Nephron progenitor cell (in vitro differentiated cells): ENCODE results near the gene PTPRK.

Experiments used
- DNase-seq: peaks from one replicate; pipeline ENCODE4 v3.0.0; 2021
- H3K27ac Mint-ChIP-seq: 2 replicates; pipeline ENCODE4 v1.8.0; 2021; ENCODE audit warnings: mild to moderate bottlenecking, moderate library complexity, mixed read lengths
- H3K27me3 Mint-ChIP-seq: 2 replicates; pipeline ENCODE4 v1.8.0; 2021; ENCODE audit warnings: mild to moderate bottlenecking, low read depth, mixed read lengths; ENCODE audit not compliant: poor library complexity
- H3K36me3 Mint-ChIP-seq: 2 replicates; pipeline ENCODE4 v1.8.0; 2021; ENCODE audit warnings: low read depth, mixed read lengths
- H3K4me1 Mint-ChIP-seq: 2 replicates; pipeline ENCODE4 v1.8.0; 2021; ENCODE audit warnings: mixed read lengths
- H3K4me3 Mint-ChIP-seq: 2 replicates; pipeline ENCODE4 v1.8.0; 2021; ENCODE audit warnings: mild to moderate bottlenecking, moderate library complexity, mixed read lengths
- H3K9me3 Mint-ChIP-seq: 2 replicates; pipeline ENCODE4 v1.8.0; 2021; ENCODE audit warnings: mild to moderate bottlenecking, moderate library complexity, mixed read lengths
- CTCF ChIP-seq: fragments of 200-600 bp; sonication (generic); IDR thresholded peaks from 2 replicates; pipeline ENCODE4 v1.5.0; 2021; ENCODE audit warnings: antibody characterized with exemption

Gene PTPRK

GRCh38 chr6:128414943-128415342, 105.5 kb downstream of the PTPRK start:
- TF ChIP-seq CTCF = no peak
- Mint-ChIP-seq H3K4me1 (peaks cover 7% of the 10 kb centered on the region), H3K4me3 (no peak overlapping the region)

GRCh38 chr6:128413291-128413690, 107.1 kb downstream of the PTPRK start:
- Mint-ChIP-seq H3K9me3 (peaks cover 12% of the 10 kb centered on the region), H3K4me3 (no peak overlapping the region), H3K27ac (no peak overlapping the region), H3K27me3 (no peaks in the 10 kb centered on the region), H3K4me1 (peaks cover 12% of the 10 kb centered on the region), H3K36me3 (peaks cover 51% of the 10 kb centered on the region)
- TF ChIP-seq CTCF = no peak
- no peak for DNase-seq

More at GRCh38 chr6:128414943-128415342, 105.5 kb downstream of the PTPRK start:
- Mint-ChIP-seq H3K27ac (peak overlapping the region; percentile 24), H3K36me3 (peaks cover 58% of the 10 kb centered on the region), H3K27me3 (no peaks in the 10 kb centered on the region), H3K9me3 (peaks cover 24% of the 10 kb centered on the region)
- no peak for DNase-seq

- DNase-seq = no peak
- no peak for TF ChIP-seq CTCF
- no peaks in the 10 kb centered on the region for H3K27me3 Mint-ChIP-seq
- H3K4me1 Mint-ChIP-seq = peaks cover 12% of the 10 kb centered on the region
- no peak overlapping the region for H3K27ac Mint-ChIP-seq
- H3K4me3 Mint-ChIP-seq = no peak overlapping the region
- H3K9me3 Mint-ChIP-seq = peaks cover 5% of the 10 kb centered on the region
- H3K36me3 Mint-ChIP-seq = peaks cover 48% of the 10 kb centered on the region
These were observed 107.7 kb downstream of the PTPRK start for GRCh38 chr6:128412680-128413079.

GRCh38 chr6:128410584-128410983, 109.8 kb downstream of the PTPRK start:
- Mint-ChIP-seq H3K4me3 (no peak overlapping the region), H3K27me3 (no peaks in the 10 kb centered on the region), H3K4me1 (peaks cover 28% of the 10 kb centered on the region), H3K27ac (peak overlapping the region; percentile 57), H3K36me3 (peaks cover 41% of the 10 kb centered on the region), H3K9me3 (no peaks in the 10 kb centered on the region)
- DNase-seq = no peak
- TF ChIP-seq CTCF = no peak

GRCh38 chr6:128409003-128409402, 111.4 kb downstream of the PTPRK start:
- no peak overlapping the region for H3K4me3 Mint-ChIP-seq
- H3K36me3 Mint-ChIP-seq = peaks cover 29% of the 10 kb centered on the region
- DNase-seq = no peak
- TF ChIP-seq CTCF = no peak
- no peak overlapping the region for H3K27ac Mint-ChIP-seq
- no peaks in the 10 kb centered on the region for H3K27me3 Mint-ChIP-seq
- no peaks in the 10 kb centered on the region for H3K9me3 Mint-ChIP-seq
- peaks cover 33% of the 10 kb centered on the region for H3K4me1 Mint-ChIP-seq

GRCh38 chr6:128406453-128406852, 113.9 kb downstream of the PTPRK start:
- Mint-ChIP-seq H3K4me1 (peaks cover 35% of the 10 kb centered on the region), H3K36me3 (peaks cover 18% of the 10 kb centered on the region), H3K27me3 (no peaks in the 10 kb centered on the region), H3K9me3 (no peaks in the 10 kb centered on the region), H3K27ac (no peak overlapping the region), H3K4me3 (no peak overlapping the region)
- no peak for TF ChIP-seq CTCF
- no peak for DNase-seq
